Cardiac muscle cell (in vitro differentiated cells and primary cell): ENCODE results near the gene SMIM38. TPM values are rescaled to one million over a fixed set of nuclear protein-coding genes. Genes with fewer than 3 reads are reported as not detected.
A peak's percentile ranks its signal among the peaks of the same experiment; 100 is the strongest.
"Not testable (repeated sequence)": the region's sequence is repeated elsewhere in the genome, so short reads cannot be mapped to it uniquely, and the experiment has no call there.

Experiments used
- DNase-seq, 2 donors: peaks; one replicate each; pipeline versions ENCODE4 v3.0.0 to v3.0.0-alpha.2; 2010 to 2017; ENCODE audit warnings: low read depth in 1 of 2, low spot score in 1 of 2
- H3K27ac ChIP-seq: fragments of 200-600 bp; sonication (generic); 2 replicates; pipeline ENCODE4 v1.5.1; 2016
- H3K27me3 ChIP-seq: fragments of 200-600 bp; sonication (generic); 2 replicates; pipeline ENCODE4 v1.6.0; 2016; ENCODE audit warnings: control low read depth
- H3K36me3 ChIP-seq: fragments of 200-600 bp; sonication (generic); 2 replicates; pipeline ENCODE4 v1.5.1; 2016; ENCODE audit warnings: control low read depth
- H3K4me1 ChIP-seq: fragments of 200-600 bp; sonication (generic); 2 replicates; pipeline ENCODE4 v1.8.1; 2017; ENCODE audit warnings: low read depth, mild to moderate bottlenecking, mixed run types
- H3K4me3 ChIP-seq: fragments of 200-600 bp; sonication (generic); 2 replicates; pipeline ENCODE4 v1.5.1; 2016; ENCODE audit warnings: mild to moderate bottlenecking
- H3K9me3 ChIP-seq: fragments of 200-600 bp; sonication (generic); 2 replicates; pipeline ENCODE4 v1.5.1; 2017; ENCODE audit warnings: low read depth, mild to moderate bottlenecking, control low read depth
- CTCF ChIP-seq: IDR thresholded peaks from 2 replicates; pipeline ENCODE4 v1.5.1; 2012; ENCODE audit warnings: low read depth, mild to moderate bottlenecking, low read length
- polyA plus RNA-seq: library from polyadenylated mRNA; unstranded; fragments of >200 nt; fragmentation: Nextera tagmentation; extraction: Ambion mirVana; gene quantifications from 2 replicates; pipeline ENCODE4 v1.2.1, GENCODE V29; 2016
- total RNA-seq: library from RNA; depleted of rRNA; stranded (reverse); fragments of >200 nt; gene quantifications from 2 replicates; pipeline ENCODE4 v1.2.3, GENCODE V29; 2016

SMIM38 gene
- total and polyA plus RNA-seq, 2 experiments from 2014 or later, result 0.62 to 5.5 TPM

DNA sequence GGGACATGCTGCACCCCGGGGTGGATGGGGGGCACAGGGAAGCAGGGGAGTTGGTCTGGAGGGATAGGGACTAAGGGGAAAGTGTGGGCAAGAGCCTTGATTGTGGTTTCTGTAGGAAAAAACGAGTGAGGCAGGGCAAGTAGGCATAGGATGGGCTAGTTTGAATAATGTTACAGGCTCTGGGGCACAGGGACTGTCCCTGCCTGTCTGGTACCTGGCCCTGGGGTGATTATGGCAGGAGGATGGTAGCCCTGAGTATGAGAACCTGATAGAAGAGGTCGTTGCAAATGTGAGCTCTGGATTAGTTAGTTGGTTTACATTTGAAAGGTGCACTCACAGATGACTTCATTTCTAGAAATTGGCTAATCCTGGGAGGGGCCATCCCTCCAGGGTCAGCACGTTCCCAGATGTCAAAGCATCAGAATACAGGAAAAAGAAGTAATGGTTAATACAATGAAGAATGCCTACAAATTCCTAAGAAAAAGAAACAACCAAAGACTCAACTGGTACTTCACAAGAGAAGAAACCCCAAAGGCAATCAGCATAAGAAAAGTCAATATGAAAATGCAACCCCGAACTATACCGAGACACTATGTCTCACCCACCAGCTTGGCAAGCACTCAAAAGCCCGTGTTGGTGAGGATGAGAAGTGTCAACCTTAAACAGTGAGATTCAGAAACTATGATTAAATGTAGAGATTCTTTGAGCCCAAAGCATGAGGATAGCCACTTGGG, 11.3 kb upstream of the SMIM38 start:
- no peaks in the 10 kb centered on the region for H3K9me3 ChIP-seq
- H3K36me3 ChIP-seq, result no peaks in the 10 kb centered on the region

GRCh38 chr11:69145050-69145380, 10.7 kb upstream of the SMIM38 start:
- no peak for TF ChIP-seq CTCF
- Histone ChIP-seq H3K36me3 (no peaks in the 10 kb centered on the region), H3K9me3 (no peaks in the 10 kb centered on the region), H3K4me1 (no peaks in the 10 kb centered on the region), H3K27ac (no peak overlapping the region), H3K27me3 (no peaks in the 10 kb centered on the region), H3K4me3 (no peak overlapping the region)
- DNase-seq, result peak in 1 of 2 donors; percentile 42

More for the DNA sequence above, 11.3 kb upstream of the SMIM38 start:
- no peak for TF ChIP-seq CTCF
- H3K27me3 ChIP-seq, result no peaks in the 10 kb centered on the region
- H3K27ac ChIP-seq, result no peak overlapping the region
- no peaks in the 10 kb centered on the region for H3K4me1 ChIP-seq
- DNase-seq, result no peak
- no peak overlapping the region for H3K4me3 ChIP-seq

GRCh38 chr11:69148377-69148762, 7.4 kb upstream of the SMIM38 start:
- no peak overlapping the region for H3K4me3 ChIP-seq
- peaks cover 14% of the 10 kb centered on the region for H3K4me1 ChIP-seq
- no peaks in the 10 kb centered on the region for H3K36me3 ChIP-seq
- DNase-seq, result no peak
- H3K9me3 ChIP-seq, result no peaks in the 10 kb centered on the region
- TF ChIP-seq CTCF, result no peak
- no peaks in the 10 kb centered on the region for H3K27me3 ChIP-seq
- no peak overlapping the region for H3K27ac ChIP-seq

GRCh38 chr11:69148806-69149205, 6.9 kb upstream of the SMIM38 start:
- no peaks in the 10 kb centered on the region for H3K36me3 ChIP-seq
- no peaks in the 10 kb centered on the region for H3K27me3 ChIP-seq
- no peaks in the 10 kb centered on the region for H3K9me3 ChIP-seq
- DNase-seq, result no peak
- H3K4me1 ChIP-seq, result peaks cover 14% of the 10 kb centered on the region
- H3K4me3 ChIP-seq, result no peak overlapping the region
- no peak for TF ChIP-seq CTCF
- H3K27ac ChIP-seq, result no peak overlapping the region

DNA sequence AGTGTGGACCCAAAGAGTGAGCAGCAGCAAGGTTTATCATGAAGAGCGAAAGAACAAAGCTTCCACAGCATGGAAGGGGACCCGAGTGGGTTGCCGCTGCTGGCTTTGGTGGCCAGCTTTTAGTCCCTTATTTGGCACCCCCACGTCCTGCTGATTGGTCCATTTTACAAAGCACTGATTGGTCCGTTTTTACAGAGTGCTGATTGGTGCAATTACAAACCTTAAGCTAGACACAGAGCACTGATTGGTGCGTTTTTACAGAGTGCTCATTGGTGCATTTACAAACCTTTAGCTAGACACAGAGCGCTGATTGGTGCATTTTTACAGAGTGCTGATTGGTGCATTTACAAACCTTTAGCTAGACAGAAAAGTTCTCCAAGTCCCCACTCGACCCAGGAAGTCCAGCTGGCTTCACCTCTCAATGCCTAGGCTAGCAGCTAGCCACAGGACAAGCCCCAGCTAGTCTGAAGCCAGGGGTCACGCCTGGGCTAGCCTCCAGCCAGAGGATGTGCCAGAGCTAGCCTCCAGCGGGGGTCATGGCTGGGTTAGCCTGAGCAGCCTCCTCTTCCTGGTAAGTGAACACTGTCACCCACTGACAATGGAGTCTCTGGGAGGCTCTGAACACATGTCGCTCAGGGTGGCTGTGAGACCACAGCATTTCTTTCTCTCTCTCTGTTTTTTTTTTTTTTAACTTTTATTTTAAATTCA, 6.2 kb upstream of the SMIM38 start:
- H3K27ac ChIP-seq, result not testable (repeated sequence)

GRCh38 chr11:69150175-69150574, 5.6 kb upstream of the SMIM38 start:
- TF ChIP-seq CTCF, result no peak
- no peaks in the 10 kb centered on the region for H3K27me3 ChIP-seq
- DNase-seq, result no peak
- no peaks in the 10 kb centered on the region for H3K36me3 ChIP-seq
- peaks cover 14% of the 10 kb centered on the region for H3K4me1 ChIP-seq
- no peak overlapping the region for H3K27ac ChIP-seq
- no peak overlapping the region for H3K4me3 ChIP-seq
- H3K9me3 ChIP-seq, result no peaks in the 10 kb centered on the region

More for the DNA sequence above, 6.2 kb upstream of the SMIM38 start:
- H3K4me3 ChIP-seq, H3K27me3 ChIP-seq, DNase-seq, H3K36me3 ChIP-seq, H3K9me3 ChIP-seq: not testable (repeated sequence)
- H3K4me1 ChIP-seq, result peaks cover 14% of the 10 kb centered on the region
